Urinary bladder (tissue), 4 donors: Measurements from ENCODE around the gene TRAF3IP3. TPM values are rescaled to one million over a fixed set of nuclear protein-coding genes. Genes with fewer than 3 reads are reported as not detected.
A peak's percentile ranks its signal among the peaks of the same experiment; 100 is the strongest.
"Not testable (repeated sequence)": the region's sequence is repeated elsewhere in the genome, so short reads cannot be mapped to it uniquely, and the experiment has no call there.

Experiments
- DNase-seq: peaks from one replicate; pipeline ENCODE4 v3.0.0-alpha.2; 2015; ENCODE audit errors: extremely low spot score
- H3K27ac ChIP-seq: one replicate; pipeline ENCODE4 v1.5.1; 2013; ENCODE audit warnings: low read depth, mild to moderate bottlenecking, moderate library complexity
- H3K36me3 ChIP-seq: one replicate; pipeline ENCODE4 v1.6.1; 2013; ENCODE audit warnings: mild to moderate bottlenecking, moderate library complexity; ENCODE audit not compliant: insufficient read depth
- H3K4me1 ChIP-seq: one replicate; pipeline ENCODE4 v1.6.1; 2013; ENCODE audit warnings: mild to moderate bottlenecking, moderate library complexity; ENCODE audit not compliant: insufficient read depth
- H3K4me3 ChIP-seq: one replicate; pipeline ENCODE4 v1.5.1; 2013; ENCODE audit warnings: low read depth, low read length
- WGBS: extraction: QIAGEN DNeasy Blood & Tissue Kit; methylation state at CpG from one replicate; pipeline ENCODE4 v1.1.7; 2013; 5-methylcytosine and 5-hydroxymethylcytosine counted together
- polyA plus RNA-seq: library from polyadenylated mRNA; stranded (reverse); fragments of 200-250 nt; gene quantifications from one replicate; pipeline ENCODE4 v1.2.3, GENCODE V29; 2013
- total RNA-seq: library from RNA; depleted of rRNA; stranded (reverse); fragments of >200 nt; gene quantifications from one replicate; pipeline ENCODE4 v1.2.3, GENCODE V29; 2014
- donor health status: healthy with polysubstance abuse.
- donor health status: healthy.

TRAF3IP3 gene
- total and polyA plus RNA-seq, 2 donors = 1.4 to 2.3 TPM

- Histone ChIP-seq H3K4me1 (no peaks in the 10 kb centered on the region), H3K4me3 (peak within 1 kb of the TSS; percentile 45), H3K27ac (peak within 1 kb of the TSS; percentile 71), H3K36me3 (no peaks in the 10 kb centered on the region)
- DNase-seq = peak; percentile 96
- 4% methylated on average over 48 of the region's 48 CpGs for WGBS
Measured at GRCh38 chr1:209784265-209785169, 28.7 kb downstream of the TRAF3IP3 start, which contains the start of gene C1orf74. TSS of gene C1orf74 (minus strand) at chr1:209784559. CDS start at chr1:209783634, 925 bp downstream.

- 91% methylated on average over 4 of the region's 4 CpGs for WGBS
- no peak overlapping the region for H3K4me3 ChIP-seq
- H3K36me3 ChIP-seq = no peaks in the 10 kb centered on the region
- no peak overlapping the region for H3K27ac ChIP-seq
- no peak for DNase-seq
- H3K4me1 ChIP-seq = no peaks in the 10 kb centered on the region
Measured at GRCh38 chr1:209785592-209785991, 29.7 kb downstream of the TRAF3IP3 start.

GRCh38 chr1:209786146-209786545 lies 30.3 kb downstream of the TRAF3IP3 start:
- Histone ChIP-seq H3K27ac (no peak overlapping the region), H3K36me3 (no peaks in the 10 kb centered on the region), H3K4me3 (no peak overlapping the region), H3K4me1 (no peaks in the 10 kb centered on the region)
- WGBS = 20% methylated on average over 4 of the region's 4 CpGs
- DNase-seq = no peak

GRCh38 chr1:209787551-209787950 lies 31.7 kb downstream of the TRAF3IP3 start:
- Histone ChIP-seq H3K4me3 (no peak overlapping the region), H3K36me3 (no peaks in the 10 kb centered on the region), H3K4me1 (no peaks in the 10 kb centered on the region), H3K27ac (no peak overlapping the region)
- no peak for DNase-seq
- 44% methylated on average over 2 of the region's 2 CpGs for WGBS

- no peaks in the 10 kb centered on the region for H3K36me3 ChIP-seq
- no peak overlapping the region for H3K27ac ChIP-seq
- no peak for DNase-seq
- WGBS = 87% methylated on average over 1 of the region's 1 CpG
- H3K4me1 ChIP-seq = no peaks in the 10 kb centered on the region
- no peak overlapping the region for H3K4me3 ChIP-seq
Measured at GRCh38 chr1:209789245-209789644, 33.4 kb downstream of the TRAF3IP3 start.

- WGBS = 90% methylated on average over 10 of the region's 10 CpGs
Measured at GRCh38 chr1:209790286-209791193, 34.7 kb downstream of the TRAF3IP3 start.

GRCh38 chr1:209791920-209792319 lies 36.1 kb downstream of the TRAF3IP3 start:
- no peak for DNase-seq

More at GRCh38 chr1:209790286-209791193, 34.7 kb downstream of the TRAF3IP3 start:
- Histone ChIP-seq H3K36me3 (no peaks in the 10 kb centered on the region), H3K4me1 (no peaks in the 10 kb centered on the region), H3K4me3 (no peak overlapping the region), H3K27ac (no peak overlapping the region)
- DNase-seq = no peak

GRCh38 chr1:209793711-209794110 lies 37.9 kb downstream of the TRAF3IP3 start:
- DNase-seq, H3K4me1 ChIP-seq, H3K27ac ChIP-seq, H3K4me3 ChIP-seq, H3K36me3 ChIP-seq: not testable (repeated sequence)
- WGBS = 89% methylated on average over 3 of the region's 3 CpGs

More at GRCh38 chr1:209791920-209792319, 36.1 kb downstream of the TRAF3IP3 start:
- Histone ChIP-seq H3K4me1 (no peaks in the 10 kb centered on the region), H3K4me3 (no peak overlapping the region), H3K27ac (no peak overlapping the region), H3K36me3 (no peaks in the 10 kb centered on the region)
- 53% methylated on average over 1 of the region's 1 CpG for WGBS

GRCh38 chr1:209797978-209798639 lies 42.3 kb downstream of the TRAF3IP3 start:
- DNase-seq = no peak
- Histone ChIP-seq H3K27ac (no peak overlapping the region), H3K4me1 (no peaks in the 10 kb centered on the region), H3K36me3 (no peaks in the 10 kb centered on the region), H3K4me3 (no peak overlapping the region)
- 78% methylated on average over 9 of the region's 9 CpGs for WGBS

- Histone ChIP-seq H3K27ac (no peak overlapping the region), H3K36me3 (no peaks in the 10 kb centered on the region), H3K4me1 (no peaks in the 10 kb centered on the region), H3K4me3 (no peak overlapping the region)
- no peak for DNase-seq
- WGBS = 53% methylated on average over 5 of the region's 5 CpGs
Measured at GRCh38 chr1:209800984-209801834, 45.4 kb downstream of the TRAF3IP3 start.

- Histone ChIP-seq H3K27ac (no peak overlapping the region), H3K4me1 (no peaks in the 10 kb centered on the region), H3K4me3 (no peak overlapping the region), H3K36me3 (no peaks in the 10 kb centered on the region)
- no peak for DNase-seq
- 82% methylated on average over 4 of the region's 4 CpGs for WGBS
Measured at GRCh38 chr1:209802117-209802779, 46.4 kb downstream of the TRAF3IP3 start.

- WGBS = 85% methylated on average over 4 of the region's 4 CpGs
- Histone ChIP-seq H3K27ac (no peak overlapping the region), H3K4me1 (no peaks in the 10 kb centered on the region), H3K36me3 (no peaks in the 10 kb centered on the region), H3K4me3 (no peak overlapping the region)
- no peak for DNase-seq
Measured at GRCh38 chr1:209802780-209803152, 46.9 kb downstream of the TRAF3IP3 start.
